Mesothelial cell of epicardium (in vitro differentiated cells): ENCODE measurements around the gene KCNT1. TPM values are rescaled to one million over a fixed set of nuclear protein-coding genes. Genes with fewer than 3 reads are reported as not detected.

Experiments used
- DNase-seq, 2 experiments: peaks; one replicate each; pipeline ENCODE4 v3.0.0; 2021; ENCODE audit warnings: low spot score in 2 of 2; ENCODE audit not compliant: unreplicated experiment in 2 of 2
- H3K27ac Mint-ChIP-seq: 2 replicates; pipeline ENCODE4 v1.8.0; 2021; ENCODE audit warnings: mixed read lengths
- H3K27me3 Mint-ChIP-seq: 2 replicates; pipeline ENCODE4 v1.8.0; 2021; ENCODE audit warnings: low read depth, mixed read lengths
- H3K36me3 Mint-ChIP-seq: 2 replicates; pipeline ENCODE4 v1.8.0; 2021; ENCODE audit warnings: mixed read lengths
- H3K4me1 Mint-ChIP-seq: 2 replicates; pipeline ENCODE4 v1.8.0; 2021; ENCODE audit warnings: mixed read lengths
- H3K4me3 Mint-ChIP-seq: 2 replicates; pipeline ENCODE4 v1.8.0; 2021; ENCODE audit warnings: mild to moderate bottlenecking, moderate library complexity, mixed read lengths
- H3K9me3 Mint-ChIP-seq: 2 replicates; pipeline ENCODE4 v1.8.0; 2021; ENCODE audit warnings: mixed read lengths
- total RNA-seq: library from RNA; stranded (reverse); gene quantifications from 3 replicates; pipeline ENCODE4 v1.2.1, GENCODE V29; 2021
- TF ChIP-seq, protein P1 (sequence below): fragments of 200-600 bp; sonication (generic); IDR thresholded peaks from one replicate; pipeline ENCODE4 v1.5.0; 2021; ENCODE audit warnings: antibody characterized with exemption; ENCODE audit not compliant: unreplicated experiment

Gene KCNT1
- total RNA-seq, 1 donor from 2014 or later, result not detected

DNA sequence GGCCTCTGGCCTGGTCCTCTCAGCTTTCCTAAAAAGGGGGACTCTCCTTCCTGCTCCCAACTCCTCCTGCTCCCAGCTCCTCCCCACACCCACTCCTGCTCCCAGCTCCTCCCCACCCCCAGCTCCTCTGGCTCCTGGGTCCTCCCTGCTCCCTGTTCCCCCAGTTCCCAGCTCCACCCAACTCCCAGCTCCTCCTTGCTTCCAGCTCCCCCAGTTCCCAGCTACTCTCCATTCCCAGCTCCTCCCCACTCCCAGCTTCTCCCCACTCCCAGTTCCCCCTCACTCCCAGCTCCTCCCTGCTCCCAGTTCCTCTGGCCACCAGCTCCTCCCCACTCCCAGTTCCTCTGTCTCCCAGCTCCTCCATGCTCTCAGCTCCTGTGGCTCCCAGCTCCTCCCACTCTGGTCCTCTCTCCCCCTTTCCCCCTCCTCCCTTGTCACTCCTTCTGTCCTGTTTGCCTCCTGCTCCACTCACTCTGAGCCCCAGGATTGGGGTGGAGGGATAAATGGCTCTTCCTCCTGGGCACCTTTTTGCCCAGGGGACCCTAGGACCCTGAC is 75.7 kb downstream of the KCNT1 start:
- no peaks in the 10 kb centered on the region for H3K36me3 Mint-ChIP-seq
- no peak overlapping the region for H3K27ac Mint-ChIP-seq
- TF ChIP-seq, protein P1, sequence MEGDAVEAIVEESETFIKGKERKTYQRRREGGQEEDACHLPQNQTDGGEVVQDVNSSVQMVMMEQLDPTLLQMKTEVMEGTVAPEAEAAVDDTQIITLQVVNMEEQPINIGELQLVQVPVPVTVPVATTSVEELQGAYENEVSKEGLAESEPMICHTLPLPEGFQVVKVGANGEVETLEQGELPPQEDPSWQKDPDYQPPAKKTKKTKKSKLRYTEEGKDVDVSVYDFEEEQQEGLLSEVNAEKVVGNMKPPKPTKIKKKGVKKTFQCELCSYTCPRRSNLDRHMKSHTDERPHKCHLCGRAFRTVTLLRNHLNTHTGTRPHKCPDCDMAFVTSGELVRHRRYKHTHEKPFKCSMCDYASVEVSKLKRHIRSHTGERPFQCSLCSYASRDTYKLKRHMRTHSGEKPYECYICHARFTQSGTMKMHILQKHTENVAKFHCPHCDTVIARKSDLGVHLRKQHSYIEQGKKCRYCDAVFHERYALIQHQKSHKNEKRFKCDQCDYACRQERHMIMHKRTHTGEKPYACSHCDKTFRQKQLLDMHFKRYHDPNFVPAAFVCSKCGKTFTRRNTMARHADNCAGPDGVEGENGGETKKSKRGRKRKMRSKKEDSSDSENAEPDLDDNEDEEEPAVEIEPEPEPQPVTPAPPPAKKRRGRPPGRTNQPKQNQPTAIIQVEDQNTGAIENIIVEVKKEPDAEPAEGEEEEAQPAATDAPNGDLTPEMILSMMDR, result no peak
- H3K27me3 Mint-ChIP-seq, result peaks cover 13% of the 10 kb centered on the region
- H3K4me3 Mint-ChIP-seq, result no peak overlapping the region
- H3K9me3 Mint-ChIP-seq, result no peaks in the 10 kb centered on the region
- DNase-seq, result no peak
- no peaks in the 10 kb centered on the region for H3K4me1 Mint-ChIP-seq

DNA sequence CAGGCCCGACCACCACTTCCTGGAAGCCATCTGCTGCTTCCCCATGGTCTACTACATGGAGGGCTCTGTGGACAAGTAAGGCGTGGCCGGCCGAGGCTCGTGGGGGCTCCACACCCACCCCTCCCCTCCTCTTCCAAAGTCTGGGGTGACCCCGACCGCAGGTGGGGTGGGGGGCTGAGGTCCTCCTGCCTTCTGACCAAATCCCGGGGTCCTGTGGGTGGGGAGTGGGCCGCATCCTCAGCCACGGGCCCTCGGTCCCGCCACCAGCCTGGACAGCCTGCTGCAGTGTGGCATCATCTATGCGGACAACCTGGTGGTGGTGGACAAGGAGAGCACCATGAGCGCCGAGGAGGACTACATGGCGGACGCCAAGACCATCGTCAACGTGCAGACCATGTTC is 76.4 kb downstream of the KCNT1 start:
- H3K27me3 Mint-ChIP-seq, result peaks cover 17% of the 10 kb centered on the region
- no peak for DNase-seq
- no peaks in the 10 kb centered on the region for H3K9me3 Mint-ChIP-seq
- H3K36me3 Mint-ChIP-seq, result no peaks in the 10 kb centered on the region
- TF ChIP-seq, protein P1, result no peak
- no peak overlapping the region for H3K4me3 Mint-ChIP-seq
- no peaks in the 10 kb centered on the region for H3K4me1 Mint-ChIP-seq
- H3K27ac Mint-ChIP-seq, result no peak overlapping the region

DNA sequence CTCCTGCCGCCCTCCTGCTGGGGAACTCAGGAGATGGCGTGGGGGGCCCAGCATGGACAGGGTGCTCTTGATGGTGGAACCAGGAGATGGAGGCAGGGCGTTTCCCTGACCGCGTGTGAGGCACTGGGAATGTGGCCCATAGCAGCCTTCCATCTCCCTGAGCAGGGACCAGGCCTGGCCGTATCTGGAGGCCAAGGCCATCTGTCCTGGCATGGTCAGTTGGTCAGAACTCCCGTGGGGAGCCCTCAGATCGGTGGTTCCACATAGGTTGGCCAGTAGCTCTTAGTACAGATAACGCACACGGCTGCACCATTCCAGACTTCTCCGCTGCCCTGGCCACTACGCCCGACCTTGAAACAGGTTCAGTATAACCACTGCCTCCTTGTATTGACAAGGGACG is 77.6 kb downstream of the KCNT1 start:
- H3K9me3 Mint-ChIP-seq, result no peaks in the 10 kb centered on the region
- H3K27ac Mint-ChIP-seq, result no peak overlapping the region
- peaks cover 17% of the 10 kb centered on the region for H3K27me3 Mint-ChIP-seq
- H3K36me3 Mint-ChIP-seq, result no peaks in the 10 kb centered on the region
- no peaks in the 10 kb centered on the region for H3K4me1 Mint-ChIP-seq
- no peak overlapping the region for H3K4me3 Mint-ChIP-seq
- TF ChIP-seq, protein P1, result no peak
- DNase-seq, result no peak

DNA sequence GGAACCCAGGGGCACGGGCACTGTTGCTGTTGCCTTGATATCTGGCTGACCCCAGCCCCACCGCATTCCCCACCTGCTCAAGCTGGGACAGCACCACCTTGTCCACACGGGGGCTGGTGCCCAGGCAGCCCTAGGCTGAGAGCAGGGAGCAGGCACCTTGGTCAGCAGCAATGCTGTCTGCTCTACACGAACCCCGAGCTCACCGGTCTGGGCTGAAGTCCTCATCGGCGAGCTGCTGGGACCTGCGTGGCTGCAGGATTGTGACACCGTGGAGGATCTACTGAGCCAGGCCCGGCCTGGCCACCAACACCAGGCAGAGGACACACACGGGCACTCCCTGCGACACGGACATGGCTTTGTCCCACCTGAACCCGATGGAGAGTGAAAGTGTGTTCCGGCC is 78.1 kb downstream of the KCNT1 start:
- Mint-ChIP-seq H3K9me3 (no peaks in the 10 kb centered on the region), H3K4me3 (no peak overlapping the region), H3K4me1 (no peaks in the 10 kb centered on the region), H3K36me3 (no peaks in the 10 kb centered on the region), H3K27me3 (peaks cover 17% of the 10 kb centered on the region), H3K27ac (no peak overlapping the region)
- no peak for DNase-seq
- TF ChIP-seq, protein P1, result no peak

DNA sequence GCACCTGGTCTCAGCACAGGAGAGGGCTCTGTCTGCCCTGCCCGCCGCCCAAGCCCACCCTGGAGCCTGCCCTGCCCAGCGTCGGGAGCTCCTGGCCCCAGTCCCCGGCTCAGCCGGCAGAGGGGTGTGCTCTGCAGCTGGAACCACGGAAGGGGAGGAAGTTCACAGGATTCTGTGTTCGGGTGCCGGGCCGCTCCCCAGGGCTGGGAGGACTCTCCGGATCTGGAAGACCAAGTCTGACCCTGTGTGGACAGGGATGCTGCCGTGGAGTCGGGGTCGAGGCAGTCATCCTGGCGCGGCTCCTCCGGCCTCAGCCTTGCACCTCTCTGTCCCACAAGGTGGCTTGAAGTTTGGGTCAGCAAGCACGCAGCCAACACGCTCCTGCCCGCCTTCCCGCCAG is 78.6 kb downstream of the KCNT1 start:
- Mint-ChIP-seq H3K9me3 (no peaks in the 10 kb centered on the region), H3K27me3 (peaks cover 17% of the 10 kb centered on the region), H3K27ac (no peak overlapping the region), H3K36me3 (no peaks in the 10 kb centered on the region), H3K4me1 (no peaks in the 10 kb centered on the region), H3K4me3 (no peak overlapping the region)
- no peak for DNase-seq
- TF ChIP-seq, protein P1, result no peak

DNA sequence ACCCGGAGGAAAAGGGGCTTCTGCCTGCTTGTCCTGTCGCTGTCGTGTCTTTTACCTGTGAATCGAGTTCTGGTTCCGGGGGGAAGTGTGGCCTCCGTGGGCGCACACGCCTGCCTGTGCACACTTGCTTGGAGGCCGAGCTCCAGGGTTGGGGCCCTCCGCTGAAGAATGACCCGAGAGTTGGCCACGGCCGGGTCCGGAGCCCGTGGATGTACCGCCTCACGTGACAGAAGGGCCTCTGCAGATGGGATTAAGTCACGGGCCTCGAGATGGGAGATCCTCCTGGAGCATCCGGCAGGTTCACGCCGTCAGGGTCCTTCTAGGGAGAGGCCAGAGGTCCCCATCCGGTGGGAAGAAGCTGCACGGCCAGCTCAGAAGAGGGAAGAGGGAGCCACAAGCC is 81.0 kb downstream of the KCNT1 start:
- Mint-ChIP-seq H3K27ac (no peak overlapping the region), H3K4me1 (no peaks in the 10 kb centered on the region), H3K36me3 (no peaks in the 10 kb centered on the region), H3K4me3 (no peak overlapping the region), H3K27me3 (peaks cover 17% of the 10 kb centered on the region), H3K9me3 (no peaks in the 10 kb centered on the region)
- DNase-seq, result no peak
- TF ChIP-seq, protein P1, result no peak
